Heart left ventricle (tissue), 16 donors: ENCODE data around the gene SH2D1B. TPM values are rescaled to one million over a fixed set of nuclear protein-coding genes. Genes with fewer than 3 reads are reported as not detected.
"Not testable (repeated sequence)": the region's sequence is repeated elsewhere in the genome, so short reads cannot be mapped to it uniquely, and the experiment has no call there.

ENCODE experiments used
- ATAC-seq, 4 donors: fragments of 200-7000 bp; cut with Tn5 transposase; one replicate each; pipeline ENCODE4 v1.9.1; 2020 to 2022; ENCODE audit warnings: moderate library complexity in 4 of 4, mild to moderate bottlenecking in 3 of 4, moderate number of reproducible peaks in 1 of 4
- DNase-seq, 5 donors: peaks; one replicate each; pipeline ENCODE4 v3.0.0-alpha.2; 2020
- H3K27ac ChIP-seq, 12 donors: fragments of 200-600 bp; sonication (generic) in 4 of 12; one replicate each; pipeline versions ENCODE4 v1.5.0 to v1.8.0; 2016 to 2022; ENCODE audit warnings: mild to moderate bottlenecking in 2 of 12
- H3K27me3 ChIP-seq, 9 donors: fragments of 200-600 bp; sonication (generic) in 2 of 9; one replicate each; pipeline versions ENCODE4 v1.5.1 to v1.8.0; 2016 to 2022; ENCODE audit warnings: mild to moderate bottlenecking in 3 of 9
- H3K36me3 ChIP-seq, 9 donors: fragments of 200-600 bp; sonication (generic) in 2 of 9; one replicate each; pipeline versions ENCODE4 v1.5.0 to v1.8.0; 2018 to 2022; ENCODE audit warnings: mild to moderate bottlenecking in 2 of 9
- H3K4me1 ChIP-seq, 12 donors: fragments of 200-600 bp; sonication (generic) in 4 of 12; one replicate each; pipeline versions ENCODE4 v1.5.0 to v1.8.0; 2016 to 2022; ENCODE audit warnings: mild to moderate bottlenecking in 3 of 12
- H3K4me3 ChIP-seq, 12 donors: fragments of 200-600 bp; sonication (generic) in 4 of 12; one replicate each; pipeline versions ENCODE4 v1.5.0 to v1.8.0; 2017 to 2022; ENCODE audit warnings: mild to moderate bottlenecking in 9 of 12, moderate library complexity in 4 of 12
- H3K9me3 ChIP-seq, 12 donors: fragments of 200-600 bp; sonication (generic) in 4 of 12; one replicate each; pipeline versions ENCODE4 v1.5.0 to v1.8.0; 2016 to 2022; ENCODE audit warnings: mild to moderate bottlenecking in 1 of 12
- CTCF ChIP-seq, 12 donors: fragments of 200-600 bp; sonication (generic) in 4 of 12; IDR thresholded peaks; one replicate each; pipeline versions ENCODE4 v1.5.0 to v1.8.0; 2018 to 2022; ENCODE audit warnings: antibody characterized with exemption in 12 of 12, mild to moderate bottlenecking in 5 of 12
- POLR2A ChIP-seq, 2 donors: fragments of 450-650 bp; IDR thresholded peaks; one replicate each; pipeline ENCODE4 v1.6.1; 2017; ENCODE audit warnings: antibody characterized with exemption in 2 of 2, mild to moderate bottlenecking in 2 of 2, moderate library complexity in 2 of 2
- WGBS, 4 donors: extraction: QIAGEN DNeasy Blood & Tissue Kit in 2 of 4; methylation state at CpG; one replicate each; pipeline versions ENCODE4 v1.1.5 to v1.1.7; 2013 to 2018; 5-methylcytosine and 5-hydroxymethylcytosine counted together
- intact Hi-C, 10 donors: fragments of 100-400 bp; cut with DNase I; formaldehyde crosslinking; loops; one replicate each; pipeline versions ENCODE4 v1.11.1 to v1.14.2; 2022
- long read RNA-seq, 3 donors: library from polyadenylated mRNA; unstranded; transcript quantifications; one replicate each; pipeline ENCODE4 v2.0.0, GENCODE V29; 2020 to 2021
- polyA plus RNA-seq, 2 donors: library from polyadenylated mRNA; stranded (reverse); fragments of 200-250 nt; gene quantifications; one replicate each; pipeline ENCODE4 v1.2.3, GENCODE V29; 2013
- total RNA-seq, 9 donors: library from RNA; depleted of rRNA in 2 of 9; stranded (reverse); fragments of >200 nt in 2 of 9; fragmentation: NEBNext Ultra II Directional in 3 of 9; extraction: Animal tissue kit (Norgen Biotek cat#: 25700) in 3 of 9; gene quantifications; one replicate each; pipeline versions ENCODE4 v1.1.0 to v1.2.4, GENCODE V29; 2016 to 2023
- donor health status: ischemic (EF 13 %, LVEDD 7.1; RV severe dilation, severe dysfunction).
- donor health status: healthy with polysubstance abuse.
- donor health status: DM: no; HTN: yes; CAD: no.
- donor health status: DM: no; HTN: no; CAD: no.
- donor health status: ischemic (EF 25% LVEDD 6.9; RV normal size, moderate dysfunction).
- donor health status: ischemic (EF 25% LVEDD 5.7; RV mildly dilated, moderate dysfunction).
- donor health status: healthy.
- donor health status: DM: yes; HTN: yes; CAD: no.
- donor health status: ischemic (EF 35%, LVEDD 5.7; RV mildly dilated, moderate dysfunction).
- donor health status: nonischemic (EF 11% LVEDD 7.7; RV severe dilation, severe dysfunction).
- donor health status: DM: yes; HTN: yes; CAD: no.
- donor health status: PGD.
- donor health status: ischemic (EF 29% LVEDD 5.4; RV normal size, mild dysfunction).
- donor health status: nonischemic (EF 23%, LVEDD 6.1; RV moderate dilation, normal function).

SH2D1B gene
- total RNA-seq (1 to 10 TPM in 1 of 9 donors, under 1 TPM in 2, not detected in 6; 0.16 to 1.1 (median 0.54) TPM), polyA plus RNA-seq (under 1 TPM in 1 of 2 donors, not detected in 1; 0.11 TPM)
- long read RNA-seq, donor 1 = 0 reads
- long read RNA-seq, donor 2 = 0 reads
- long read RNA-seq, donor 3 = 0 reads

DNA sequence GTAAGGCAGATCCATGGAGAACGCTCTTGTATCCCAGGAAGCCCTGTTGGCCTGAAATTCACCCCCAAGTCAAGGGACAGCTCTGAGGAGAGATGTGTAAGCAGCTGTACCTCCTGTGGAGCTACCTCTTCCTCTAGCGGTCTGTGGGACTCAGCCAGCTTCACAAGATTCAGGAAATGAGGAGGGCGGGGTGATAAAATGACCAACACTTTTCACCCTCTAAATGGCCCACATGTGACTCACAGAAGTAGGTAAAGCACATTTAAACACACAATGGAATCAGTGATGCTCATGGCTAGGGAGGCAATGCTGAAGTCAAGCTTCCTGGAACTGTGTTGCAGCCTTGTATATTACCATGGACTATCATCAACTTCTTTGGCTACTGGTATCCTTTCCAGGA lies at the start of gene SH2D1B:
Gene SH2D1B, minus strand, starts transcription at position 135 of the 400 bp plus-strand sequence. Its CDS starts 120 bp downstream, at position 15.
- intact Hi-C loops = no loop called here
- 63 to 83% (median 71%) methylated on average over 3 of the region's 3 CpGs for WGBS, 4 donors

DNA sequence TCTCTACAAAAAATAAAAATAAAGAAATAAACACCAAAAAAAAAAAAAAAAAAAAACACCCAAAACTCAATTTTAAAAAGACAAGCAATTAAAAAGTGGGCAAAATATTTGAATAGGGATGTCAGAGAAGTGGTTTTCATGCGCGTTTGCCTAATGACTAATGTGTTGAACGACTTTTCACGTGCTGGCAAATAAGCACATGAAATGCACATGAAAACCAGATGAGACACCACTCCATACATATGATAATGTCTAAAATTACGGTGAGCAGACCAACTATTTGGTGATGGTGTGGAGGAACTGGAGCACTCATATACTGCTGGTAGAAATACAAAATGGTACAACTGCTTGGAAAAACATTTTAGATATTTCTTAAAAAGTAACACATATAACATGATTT lies 46.3 kb upstream of the SH2D1B start:
- WGBS, 4 donors = 87 to 93% (median 91%) methylated on average over 5 of the region's 5 CpGs
- H3K4me3 ChIP-seq = no peak overlapping the region
- peaks cover 0 to 2% (median 0%) of the 10 kb centered on the region in 12 donors for H3K9me3 ChIP-seq
- H3K27ac ChIP-seq = no peak overlapping the region
- peaks cover 0 to 5% (median 0%) of the 10 kb centered on the region in 9 donors for H3K27me3 ChIP-seq
- no peak for DNase-seq
- intact Hi-C loops = no loop called here
- H3K4me1 ChIP-seq = no peaks in the 10 kb centered on the region
- H3K36me3 ChIP-seq = no peaks in the 10 kb centered on the region
- TF ChIP-seq POLR2A (IDR thresholded peaks at IDR 0.05) = no peak
- no peak for TF ChIP-seq CTCF (IDR thresholded peaks at IDR 0.05)
- ATAC-seq = no peak

More for the DNA sequence above, at the start of gene SH2D1B:
- H3K4me3 ChIP-seq = no peak within 1 kb of the TSS
- H3K9me3 ChIP-seq = peaks cover 0 to 3% (median 0%) of the 10 kb centered on the region in 12 donors
- H3K36me3 ChIP-seq = no peaks in the 10 kb centered on the region
- DNase-seq = no peak
- H3K27ac ChIP-seq = no peak within 1 kb of the TSS
- no peaks in the 10 kb centered on the region for H3K27me3 ChIP-seq
- no peak for ATAC-seq
- TF ChIP-seq POLR2A (IDR thresholded peaks at IDR 0.05) (no peak), CTCF (IDR thresholded peaks at IDR 0.05) (no peak)
- no peaks in the 10 kb centered on the region for H3K4me1 ChIP-seq

- Histone ChIP-seq H3K4me3 (no peak overlapping the region), H3K27me3 (peaks cover 0 to 5% (median 0%) of the 10 kb centered on the region in 9 donors), H3K4me1 (no peaks in the 10 kb centered on the region), H3K36me3 (no peaks in the 10 kb centered on the region), H3K9me3 (peaks cover 0 to 2% (median 0%) of the 10 kb centered on the region in 12 donors), H3K27ac (no peak overlapping the region)
- TF ChIP-seq POLR2A (IDR thresholded peaks at IDR 0.05) (no peak), CTCF (IDR thresholded peaks at IDR 0.05) (no peak)
- DNase-seq = no peak
- ATAC-seq = no peak
- intact Hi-C loops = no loop called here
- WGBS, 4 donors = 82 to 91% (median 89%) methylated on average over 4 of the region's 4 CpGs
Measured at GRCh38 chr1:162456323-162456722, 44.4 kb upstream of the SH2D1B start.

DNA sequence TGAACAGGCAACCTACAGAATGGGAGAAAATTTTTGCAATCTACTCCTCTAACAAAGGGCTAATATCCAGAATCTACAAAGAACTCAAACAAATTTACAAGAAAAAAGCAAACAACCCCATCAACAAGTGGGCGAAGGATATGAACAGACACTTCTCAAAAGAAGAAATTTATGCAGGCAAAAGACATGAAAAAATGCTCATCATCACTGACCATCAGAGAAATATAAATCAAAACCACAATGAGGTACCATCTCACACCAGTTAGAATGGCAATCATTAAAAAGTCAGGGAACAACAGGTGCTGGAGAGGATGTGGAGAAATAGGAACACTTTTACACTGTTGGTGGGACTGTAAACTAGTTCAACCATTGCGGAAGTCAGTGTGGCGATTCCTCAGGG lies 42.4 kb upstream of the SH2D1B start:
- intact Hi-C loops, H3K27ac ChIP-seq, ATAC-seq, DNase-seq, H3K9me3 ChIP-seq, H3K4me1 ChIP-seq, H3K4me3 ChIP-seq, H3K27me3 ChIP-seq, H3K36me3 ChIP-seq: not testable (repeated sequence)
- WGBS, 4 donors = 98 to 100% (median 100%) methylated on average over 1 to 3 of the region's 3 CpGs

DNA sequence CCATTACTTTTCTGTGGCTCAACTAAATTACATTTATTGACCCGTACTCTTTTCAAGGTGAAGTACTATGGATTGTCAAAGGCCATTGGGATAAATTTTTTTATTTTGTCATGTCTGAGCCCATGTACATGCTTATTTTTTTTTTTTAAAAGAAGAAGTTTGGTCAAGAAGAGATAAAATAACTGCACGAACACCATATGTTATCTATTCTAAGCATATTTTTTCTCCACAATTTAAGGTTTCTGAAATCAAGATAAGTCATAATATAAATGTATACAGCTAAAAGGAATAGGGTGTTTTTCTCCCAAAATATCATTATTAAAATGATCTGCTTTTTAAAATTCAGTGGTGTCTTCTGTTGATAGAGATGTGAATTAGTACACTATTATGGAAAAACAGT lies 35.0 kb upstream of the SH2D1B start:
- 80 to 84% (median 81%) methylated on average over 2 of the region's 2 CpGs for WGBS, 4 donors
- intact Hi-C loops = no loop called here
- no peak for TF ChIP-seq POLR2A (IDR thresholded peaks at IDR 0.05)
- no peak for TF ChIP-seq CTCF (IDR thresholded peaks at IDR 0.05)

More for the DNA sequence above, 35.0 kb upstream of the SH2D1B start:
- no peaks in the 10 kb centered on the region for H3K9me3 ChIP-seq
- no peaks in the 10 kb centered on the region for H3K36me3 ChIP-seq
- ATAC-seq (no peak), DNase-seq (no peak)
- H3K27ac ChIP-seq = no peak overlapping the region
- no peak overlapping the region for H3K4me3 ChIP-seq
- no peaks in the 10 kb centered on the region for H3K4me1 ChIP-seq
- peaks cover 0 to 14% (median 0%) of the 10 kb centered on the region in 9 donors for H3K27me3 ChIP-seq
